K562 (cell line): Measurements from ENCODE around the gene TMEM161B. TPM values are rescaled to one million over a fixed set of nuclear protein-coding genes. Genes with fewer than 3 reads are reported as not detected.
A peak's percentile ranks its signal among the peaks of the same experiment; 100 is the strongest.
"Not testable (repeated sequence)": the region's sequence is repeated elsewhere in the genome, so short reads cannot be mapped to it uniquely, and the experiment has no call there.

Experiments used
- ATAC-seq: fragments of 200-7000 bp; cut with Tn5 transposase; 3 replicates; pipeline ENCODE4 v1.9.1; 2020; ENCODE audit warnings: moderate library complexity
- BruUV-seq: library from RNA; stranded (reverse); fragments of 400-500 nt; replicated peaks from 2 replicates; lab custom pipeline; 2021; lab: Mats Ljungman, UMichigan
- CTCF ChIA-PET: fragments of 300-600 bp; formaldehyde crosslinking; extraction: SDS; loops from one replicate; lab custom pipeline; 2021; ENCODE audit warnings: low intra/inter-chr PET ratio; lab: Yijun Ruan, JAX
- POLR2A ChIA-PET: fragments of 300-600, 350-650 bp; sonication (Branson Sonifier 250); formaldehyde crosslinking; extraction: SDS; loops from one replicate; lab custom pipeline; 2021; ENCODE audit warnings: antibody characterized with exemption, inconsistent platforms; lab: Yijun Ruan, JAX
- DNase-seq, 4 experiments: peaks; one replicate each; pipeline versions ENCODE4 v3.0.0 to v3.0.0-alpha.2; 2011 to 2018; ENCODE audit warnings: low spot score in 3 of 4, mixed read lengths in 3 of 4; ENCODE audit errors: extremely low read depth in 1 of 4
- FAIRE-seq: peaks from 2 replicates; lab custom pipeline; 2011; peaks lifted over from hg19 to GRCh38; lab: Jason Lieb, UNC
- H2AFZ ChIP-seq: 2 replicates; pipeline ENCODE4 v1.6.0; 2011; ENCODE audit warnings: low read depth, low read length, control low read depth, inconsistent platforms
- H3K27ac ChIP-seq: fragments of 200-600 bp; 3 replicates; pipeline ENCODE4 v1.8.0; 2011; ENCODE audit warnings: low read depth, mild to moderate bottlenecking, control low read depth, inconsistent platforms, low read length, moderate library complexity, mixed read lengths; ENCODE audit errors: extremely low read depth
- H3K27me3 ChIP-seq, 2 experiments: fragments of 300-600 bp in 1 of 2; 2 replicates in 1 of 2; 3 replicates in 1 of 2; pipeline versions ENCODE4 v1.6.0 to v1.8.0; 2011; ENCODE audit warnings: inconsistent platforms in 2 of 2, low read length in 2 of 2, mild to moderate bottlenecking in 1 of 2, mixed read lengths in 1 of 2, moderate library complexity in 1 of 2; ENCODE audit not compliant: control insufficient read depth in 2 of 2, insufficient read depth in 2 of 2
- H3K36me3 ChIP-seq: fragments of 300-600 bp; 3 replicates; pipeline ENCODE4 v1.8.0; 2011; ENCODE audit warnings: mild to moderate bottlenecking, low read length, inconsistent platforms; ENCODE audit not compliant: control insufficient read depth, insufficient read depth
- H3K4me1 ChIP-seq, 2 experiments: fragments of 200-600 bp in 1 of 2; replicated peaks in 1 of 2; 2 replicates in 1 of 2; 3 replicates in 1 of 2; pipeline versions ENCODE4 v1.5.1 to v1.8.0; 2011; ENCODE audit warnings: inconsistent platforms in 2 of 2, low read length in 2 of 2, mild to moderate bottlenecking in 1 of 2, mixed read lengths in 1 of 2, moderate library complexity in 1 of 2; ENCODE audit not compliant: control insufficient read depth in 2 of 2, insufficient read depth in 2 of 2
- H3K4me2 ChIP-seq: 2 replicates; pipeline ENCODE4 v1.6.1; 2011; ENCODE audit warnings: low read length, control low read depth, inconsistent platforms, mixed read lengths; ENCODE audit not compliant: insufficient read depth
- H3K4me3 ChIP-seq: fragments of 200-600 bp; sonication (generic), shearing (Covaris generic); 2 replicates; pipeline ENCODE4 v1.5.1; 2016; ENCODE audit warnings: control low read depth, inconsistent platforms
- H3K79me2 ChIP-seq: fragments of 200-600 bp; 3 replicates; pipeline ENCODE4 v1.8.0; 2011; ENCODE audit warnings: low read length, inconsistent platforms; ENCODE audit not compliant: control insufficient read depth, insufficient read depth
- H3K9ac ChIP-seq, 2 experiments: 2 replicates each; pipeline versions ENCODE4 v1.6.0 to v1.6.1; 2011; ENCODE audit warnings: low read depth in 2 of 2, low read length in 2 of 2, control low read depth in 1 of 2, inconsistent platforms in 1 of 2, mild to moderate bottlenecking in 1 of 2, mixed read lengths in 1 of 2; ENCODE audit not compliant: insufficient read depth in 1 of 2
- H3K9me1 ChIP-seq: one replicate; pipeline ENCODE4 v1.6.0; 2011; ENCODE audit warnings: inconsistent platforms, mild to moderate bottlenecking, low read length, moderate library complexity; ENCODE audit not compliant: control insufficient read depth, insufficient read depth
- H3K9me3 ChIP-seq: replicated peaks from 2 replicates; pipeline ENCODE4 v1.5.1; 2011; ENCODE audit warnings: low read depth, low read length, inconsistent platforms; ENCODE audit not compliant: control insufficient read depth, insufficient read depth
- H4K20me1 ChIP-seq: replicated peaks from 2 replicates; pipeline ENCODE4 v1.6.1; 2011; ENCODE audit warnings: low read length, inconsistent platforms, mixed read lengths; ENCODE audit not compliant: control insufficient read depth, insufficient read depth
- BCOR ChIP-seq: fragments of 450-650 bp; IDR thresholded peaks from 2 replicates; pipeline ENCODE4 v1.6.1; 2016
- BDP1 ChIP-seq: IDR thresholded peaks from 3 replicates; pipeline ENCODE4 v1.6.1; 2011; ENCODE audit not compliant: insufficient read length, insufficient read depth
- CBX3 ChIP-seq, 2 experiments: IDR thresholded peaks; 1 replicate in 1 of 2; 2 replicates in 1 of 2; pipeline ENCODE4 v1.6.1; 2012; ENCODE audit warnings: inconsistent platforms in 2 of 2, low read length in 2 of 2, borderline replicate concordance in 1 of 2, control low read depth in 1 of 2
- GABPB1 ChIP-seq: sonication (generic); formaldehyde crosslinking; IDR thresholded peaks from 2 replicates; pipeline ENCODE4 v1.8.0; 2022; ENCODE audit warnings: mild to moderate bottlenecking, missing genetic modification reagents
- HNRNPL ChIP-seq: fragments of 200-400 bp; formaldehyde crosslinking; IDR thresholded peaks from 2 replicates; pipeline ENCODE4 v1.6.1; 2017; ENCODE audit warnings: low read depth, mild to moderate bottlenecking, low read length
- KAT2B ChIP-seq: IDR thresholded peaks from one replicate; pipeline ENCODE4 v1.6.1; 2012; ENCODE audit warnings: low read depth, mild to moderate bottlenecking, control low read depth, inconsistent platforms, low read length, moderate library complexity
- NCOA6 ChIP-seq: fragments of 450-650 bp; IDR thresholded peaks from 2 replicates; pipeline ENCODE4 v1.6.1; 2017; ENCODE audit warnings: mild to moderate bottlenecking
- TCF7 ChIP-seq: sonication (generic); IDR thresholded peaks from 2 replicates; pipeline ENCODE4 v1.6.1; 2016; ENCODE audit warnings: antibody characterized with exemption, borderline replicate concordance
- ZNF146 ChIP-seq: IDR thresholded peaks from one replicate; pipeline ENCODE4 v1.6.1; 2018; ENCODE audit warnings: missing compliant biosample characterization; ENCODE audit not compliant: unreplicated experiment
- ZNF436 ChIP-seq: fragments of 250-450, 450-650 bp; sonication (Bioruptor Pico); formaldehyde crosslinking; IDR thresholded peaks from 2 replicates; pipeline ENCODE4 v1.7.0; 2020; ENCODE audit warnings: mild to moderate bottlenecking
- WGBS: fragments of 100-300 bp; shearing (Covaris generic); methylation state at CpG from one replicate; pipeline ENCODE4 v1.1.6; 2016; ENCODE audit warnings: low coverage, mixed read lengths; ENCODE audit not compliant: insufficient coverage; ENCODE audit errors: missing lambda C conversion rate; 5-methylcytosine and 5-hydroxymethylcytosine counted together
- in situ Hi-C: fragments of 300-500 bp; cut with MboI; formaldehyde crosslinking; loops from 4 replicates; pipeline ENCODE4 v1.15.0; 2018; ENCODE audit warnings: inconsistent platforms, mixed read lengths
- intact Hi-C: fragments of 100-400 bp; cut with micrococcal nuclease; formaldehyde crosslinking; loops from 2 replicates; pipeline ENCODE4 v1.14.2; 2022
- polyA plus RNA-seq, 8 experiments: library from polyadenylated mRNA; depleted of rRNA in 4 of 8; stranded (reverse) in 5 of 8; unstranded in 3 of 8; fragments of >200 nt; fragmentation: Nextera tagmentation in 2 of 8; fragmentation: Illumina TruSeq in 1 of 8; extraction: Ambion mirVana in 2 of 8; extraction: Trizol in 1 of 8; gene quantifications; 2 replicates each; pipeline versions ENCODE4 v1.2.1 to v1.2.3, GENCODE V29; 2011 to 2014; ENCODE audit warnings: inconsistent platforms in 1 of 8, missing spikeins in 1 of 8
- total RNA-seq, 7 experiments: library from RNA; depleted of rRNA in 6 of 7; stranded (reverse); fragments of >200 nt in 6 of 7; fragmentation: Illumina TruSeq in 2 of 7; extraction: Trizol in 2 of 7; gene quantifications; 2 replicates each; pipeline versions ENCODE4 v1.2.1 to v1.2.3, GENCODE V29; 2011 to 2021; ENCODE audit warnings: low replicate concordance in 1 of 7
- TF ChIP-seq, protein P1 (sequence below): fragments of 250-450 bp; sonication (Bioruptor Pico); IDR thresholded peaks from 2 replicates; pipeline ENCODE4 v1.4.0; 2020
- TF ChIP-seq, protein P2 (sequence below): sonication (generic); formaldehyde crosslinking; IDR thresholded peaks from 2 replicates; pipeline ENCODE4 v1.8.0; 2022; ENCODE audit warnings: missing genetic modification reagents, mild to moderate bottlenecking, borderline replicate concordance
- TF ChIP-seq, protein P3 (sequence below): sonication (generic); formaldehyde crosslinking; IDR thresholded peaks from 2 replicates; pipeline ENCODE4 v1.8.0; 2022; ENCODE audit warnings: mild to moderate bottlenecking, missing genetic modification reagents

TMEM161B gene
- total and polyA plus RNA-seq, 9 of the 15 experiments (the other 6 are each of a cell fraction or from before 2014, with no cell fraction given): 18.9 to 57.1 (median 40.6) TPM

DNA sequence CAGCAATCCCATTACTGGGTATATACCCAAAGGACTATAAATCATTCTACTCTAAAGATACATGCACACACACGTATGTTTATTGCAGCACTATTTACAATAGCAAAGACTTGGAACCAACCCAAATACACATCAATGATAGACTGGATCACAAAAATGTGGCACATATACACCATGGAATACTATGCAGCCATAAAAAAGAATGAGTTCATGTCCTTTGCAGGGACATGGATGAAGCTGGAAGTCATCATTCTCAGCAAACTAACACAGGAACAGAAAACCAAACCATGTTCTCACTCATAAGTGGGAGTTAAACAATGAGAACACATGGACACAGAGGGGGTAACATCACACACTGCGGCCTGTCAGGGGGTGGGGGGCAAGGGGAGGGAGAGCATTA is 4.1 kb downstream of the TMEM161B start:
- in situ Hi-C loops, DNase-seq, FAIRE-seq, H3K9ac ChIP-seq, H3K9me3 ChIP-seq, H3K4me1 ChIP-seq, H4K20me1 ChIP-seq, H2AFZ ChIP-seq, H3K27me3 ChIP-seq, CTCF ChIA-PET, H3K4me3 ChIP-seq, H3K9me1 ChIP-seq, BruUV-seq, intact Hi-C loops, H3K27ac ChIP-seq, H3K4me2 ChIP-seq, ATAC-seq: not testable (repeated sequence)
- Histone ChIP-seq H3K36me3 (peaks cover 49% of the 10 kb centered on the region), H3K79me2 (peaks cover 100% of the 10 kb centered on the region)
- WGBS: 100% methylated on average over 2 of the region's 2 CpGs
- POLR2A ChIA-PET: interaction anchor here (0.6 kb wide), 1 partner anchor 46 kb away, joined by 4 read pairs; no protein-coding TSS in a partner anchor
- TF ChIP-seq BCOR (0 out of 2 replicates have a peak, but pooled peaks have one; percentile 44), ZNF146 (CRISPR knock-in tag) (peak; percentile 82)

DNA sequence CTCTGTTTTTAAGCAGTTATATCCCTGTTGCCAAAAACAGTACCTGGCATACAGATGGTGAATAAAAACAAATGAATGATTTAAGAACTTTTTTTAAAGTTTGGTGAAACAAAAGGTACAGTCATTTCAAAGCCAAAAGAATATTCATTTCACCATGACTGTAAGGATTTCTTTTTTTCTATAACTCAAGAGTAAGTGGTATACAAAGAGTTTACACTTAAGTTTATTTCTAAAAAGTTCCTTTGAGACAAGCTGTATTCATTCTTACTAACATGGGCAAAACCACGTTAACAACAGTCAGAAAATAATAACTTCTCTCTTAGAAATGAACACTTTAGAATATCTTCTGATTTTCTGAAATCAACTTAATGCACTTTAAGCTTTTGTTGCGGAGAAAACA is 5.3 kb downstream of the TMEM161B start:
- Histone ChIP-seq H3K9ac (no peak overlapping the region), H3K4me2 (no peak overlapping the region), H3K27ac (no peak overlapping the region), H3K79me2 (peaks cover 100% of the 10 kb centered on the region), H4K20me1 (no peaks in the 10 kb centered on the region), H3K9me1 (peaks cover 6% of the 10 kb centered on the region), H3K4me3 (no peak overlapping the region), H2AFZ (no peak overlapping the region), H3K9me3 (peaks cover 5% of the 10 kb centered on the region), H3K36me3 (peaks cover 57% of the 10 kb centered on the region), H3K27me3 (no peaks in the 10 kb centered on the region), H3K4me1 (peaks cover 0 to 10% of the 10 kb centered on the region in 2 experiments; a peak in 3 of 5 replicates)
- DNase-seq: no peak
- no TSS peak for BruUV-seq
- no peak for ATAC-seq
- POLR2A ChIA-PET: no interaction called here
- CTCF ChIA-PET: no interaction called here
- 91% methylated on average over 2 of the region's 2 CpGs for WGBS
- FAIRE-seq: no peak
- intact Hi-C loops (no loop called here), in situ Hi-C loops (no loop called here)
- TF ChIP-seq, protein P1, sequence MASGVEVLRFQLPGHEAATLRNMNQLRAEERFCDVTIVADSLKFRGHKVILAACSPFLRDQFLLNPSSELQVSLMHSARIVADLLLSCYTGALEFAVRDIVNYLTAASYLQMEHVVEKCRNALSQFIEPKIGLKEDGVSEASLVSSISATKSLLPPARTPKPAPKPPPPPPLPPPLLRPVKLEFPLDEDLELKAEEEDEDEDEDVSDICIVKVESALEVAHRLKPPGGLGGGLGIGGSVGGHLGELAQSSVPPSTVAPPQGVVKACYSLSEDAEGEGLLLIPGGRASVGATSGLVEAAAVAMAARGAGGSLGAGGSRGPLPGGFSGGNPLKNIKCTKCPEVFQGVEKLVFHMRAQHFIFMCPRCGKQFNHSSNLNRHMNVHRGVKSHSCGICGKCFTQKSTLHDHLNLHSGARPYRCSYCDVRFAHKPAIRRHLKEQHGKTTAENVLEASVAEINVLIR (CRISPR knock-in tag): no peak
- TF ChIP-seq TCF7 (no peak), ZNF436 (CRISPR knock-in tag) (no peak), CBX3 (IDR thresholded peaks at IDR 0.05; ENCODE audit: borderline replicate concordance in 1 of 2, low read length in 2 of 2) (no peak), HNRNPL (no peak), KAT2B (no peak), NCOA6 (no peak), GABPB1 (CRISPR knock-in tag) (no peak), BDP1 (no peak)
- TF ChIP-seq, protein P2, sequence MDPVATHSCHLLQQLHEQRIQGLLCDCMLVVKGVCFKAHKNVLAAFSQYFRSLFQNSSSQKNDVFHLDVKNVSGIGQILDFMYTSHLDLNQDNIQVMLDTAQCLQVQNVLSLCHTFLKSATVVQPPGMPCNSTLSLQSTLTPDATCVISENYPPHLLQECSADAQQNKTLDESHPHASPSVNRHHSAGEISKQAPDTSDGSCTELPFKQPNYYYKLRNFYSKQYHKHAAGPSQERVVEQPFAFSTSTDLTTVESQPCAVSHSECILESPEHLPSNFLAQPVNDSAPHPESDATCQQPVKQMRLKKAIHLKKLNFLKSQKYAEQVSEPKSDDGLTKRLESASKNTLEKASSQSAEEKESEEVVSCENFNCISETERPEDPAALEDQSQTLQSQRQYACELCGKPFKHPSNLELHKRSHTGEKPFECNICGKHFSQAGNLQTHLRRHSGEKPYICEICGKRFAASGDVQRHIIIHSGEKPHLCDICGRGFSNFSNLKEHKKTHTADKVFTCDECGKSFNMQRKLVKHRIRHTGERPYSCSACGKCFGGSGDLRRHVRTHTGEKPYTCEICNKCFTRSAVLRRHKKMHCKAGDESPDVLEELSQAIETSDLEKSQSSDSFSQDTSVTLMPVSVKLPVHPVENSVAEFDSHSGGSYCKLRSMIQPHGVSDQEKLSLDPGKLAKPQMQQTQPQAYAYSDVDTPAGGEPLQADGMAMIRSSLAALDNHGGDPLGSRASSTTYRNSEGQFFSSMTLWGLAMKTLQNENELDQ: no peak
- TF ChIP-seq, protein P3, sequence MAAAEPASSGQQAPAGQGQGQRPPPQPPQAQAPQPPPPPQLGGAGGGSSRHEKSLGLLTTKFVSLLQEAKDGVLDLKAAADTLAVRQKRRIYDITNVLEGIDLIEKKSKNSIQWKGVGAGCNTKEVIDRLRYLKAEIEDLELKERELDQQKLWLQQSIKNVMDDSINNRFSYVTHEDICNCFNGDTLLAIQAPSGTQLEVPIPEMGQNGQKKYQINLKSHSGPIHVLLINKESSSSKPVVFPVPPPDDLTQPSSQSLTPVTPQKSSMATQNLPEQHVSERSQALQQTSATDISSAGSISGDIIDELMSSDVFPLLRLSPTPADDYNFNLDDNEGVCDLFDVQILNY (CRISPR knock-in tag): no peak
